K562 (cell line): ENCODE results near the gene CRYGB. TPM values are rescaled to one million over a fixed set of nuclear protein-coding genes. Genes with fewer than 3 reads are reported as not detected.

Experiments used
- MEF2A ChIP-seq: IDR thresholded peaks from 2 replicates; pipeline ENCODE4 v1.6.1; 2011; ENCODE audit warnings: low read depth, mild to moderate bottlenecking, low read length, moderate library complexity; ENCODE audit not compliant: control insufficient read depth
- MTA1 ChIP-seq: fragments of 450-650 bp; IDR thresholded peaks from 2 replicates; pipeline ENCODE4 v1.6.1; 2017; ENCODE audit warnings: borderline replicate concordance
- MXD1 ChIP-seq: fragments of 250-450 bp; sonication (Bioruptor Pico); IDR thresholded peaks from 2 replicates; pipeline ENCODE4 v1.8.0; 2021; ENCODE audit warnings: borderline replicate concordance, mild to moderate bottlenecking, moderate library complexity; ENCODE audit not compliant: poor library complexity, severe bottlenecking
- NEUROD1 ChIP-seq: fragments of 150-350 bp; IDR thresholded peaks from 2 replicates; pipeline ENCODE4 v1.6.1; 2014; ENCODE audit warnings: borderline replicate concordance, low read length, low read depth; ENCODE audit not compliant: partially characterized antibody
- NR3C1 ChIP-seq: sonication (generic); formaldehyde crosslinking; IDR thresholded peaks from 2 replicates; pipeline ENCODE4 v1.8.1; 2022; ENCODE audit warnings: missing genetic modification reagents
- POLR2AphosphoS2 ChIP-seq: IDR thresholded peaks from 2 replicates; pipeline ENCODE4 v1.6.1; 2012; ENCODE audit warnings: low read length, improper control_type of control experiment
- SREBF1 ChIP-seq: fragments of 150-350 bp; IDR thresholded peaks from 2 replicates; pipeline ENCODE4 v1.6.1; 2014; ENCODE audit warnings: antibody characterized with exemption, low read depth, low read length, borderline replicate concordance
- ZNF316 ChIP-seq: fragments of 450-650 bp; IDR thresholded peaks from 2 replicates; pipeline ENCODE4 v1.6.1; 2016
- polyA plus RNA-seq, 8 experiments: library from polyadenylated mRNA; depleted of rRNA in 4 of 8; stranded (reverse) in 5 of 8; unstranded in 3 of 8; fragments of >200 nt; fragmentation: Nextera tagmentation in 2 of 8; fragmentation: Illumina TruSeq in 1 of 8; extraction: Ambion mirVana in 2 of 8; extraction: Trizol in 1 of 8; gene quantifications; 2 replicates each; pipeline versions ENCODE4 v1.2.1 to v1.2.3, GENCODE V29; 2011 to 2014; ENCODE audit warnings: inconsistent platforms in 1 of 8, missing spikeins in 1 of 8
- total RNA-seq, 7 experiments: library from RNA; depleted of rRNA in 6 of 7; stranded (reverse); fragments of >200 nt in 6 of 7; fragmentation: Illumina TruSeq in 2 of 7; extraction: Trizol in 2 of 7; gene quantifications; 2 replicates each; pipeline versions ENCODE4 v1.2.1 to v1.2.3, GENCODE V29; 2011 to 2021; ENCODE audit warnings: low replicate concordance in 1 of 7
- TF ChIP-seq, protein P1 (sequence below): sonication (generic); formaldehyde crosslinking; IDR thresholded peaks from 2 replicates; pipeline ENCODE4 v1.8.1; 2023; ENCODE audit warnings: missing genetic modification reagents, mild to moderate bottlenecking, borderline replicate concordance
- TF ChIP-seq, protein P2 (sequence below), 3 experiments: fragments of 200-800 bp in 1 of 3; sonication (Bioruptor generic) in 1 of 3; sonication (generic) in 1 of 3; formaldehyde crosslinking in 1 of 3; IDR thresholded peaks; 2 replicates each; pipeline versions ENCODE4 v1.6.1 to v1.8.0; 2016 to 2022; ENCODE audit warnings: mild to moderate bottlenecking in 2 of 3, missing compliant biosample characterization in 2 of 3, missing genetic modification characterization in 2 of 3, missing genetic modification reagents in 1 of 3
- TF ChIP-seq, protein P3 (sequence below): fragments of 450-650 bp; IDR thresholded peaks from 2 replicates; pipeline ENCODE4 v1.7.0; 2016; ENCODE audit warnings: borderline replicate concordance

Gene CRYGB
- total and polyA plus RNA-seq, 9 of the 15 experiments (the other 6 are each of a cell fraction or from before 2014, with no cell fraction given) = not detected

DNA sequence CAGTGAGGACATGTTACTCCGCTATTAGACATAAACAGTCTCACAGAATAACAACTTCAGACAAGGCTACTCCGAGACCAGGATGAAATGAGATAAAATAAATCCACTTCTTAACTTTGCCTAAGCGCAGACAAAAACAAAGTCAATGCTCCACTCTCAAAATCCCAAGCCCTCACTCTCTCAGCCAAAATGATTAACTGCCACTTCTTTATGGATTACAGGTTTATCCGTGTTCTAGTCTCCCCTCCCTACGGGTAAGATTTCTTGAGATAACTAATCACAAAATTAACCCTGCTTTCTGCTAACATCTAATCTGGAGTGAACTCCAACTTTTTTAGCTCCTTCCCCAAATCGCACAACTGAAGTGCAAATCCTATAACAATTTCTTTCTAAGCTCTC is 15.2 kb downstream of the CRYGB start (continued):
- TF ChIP-seq, protein P1, sequence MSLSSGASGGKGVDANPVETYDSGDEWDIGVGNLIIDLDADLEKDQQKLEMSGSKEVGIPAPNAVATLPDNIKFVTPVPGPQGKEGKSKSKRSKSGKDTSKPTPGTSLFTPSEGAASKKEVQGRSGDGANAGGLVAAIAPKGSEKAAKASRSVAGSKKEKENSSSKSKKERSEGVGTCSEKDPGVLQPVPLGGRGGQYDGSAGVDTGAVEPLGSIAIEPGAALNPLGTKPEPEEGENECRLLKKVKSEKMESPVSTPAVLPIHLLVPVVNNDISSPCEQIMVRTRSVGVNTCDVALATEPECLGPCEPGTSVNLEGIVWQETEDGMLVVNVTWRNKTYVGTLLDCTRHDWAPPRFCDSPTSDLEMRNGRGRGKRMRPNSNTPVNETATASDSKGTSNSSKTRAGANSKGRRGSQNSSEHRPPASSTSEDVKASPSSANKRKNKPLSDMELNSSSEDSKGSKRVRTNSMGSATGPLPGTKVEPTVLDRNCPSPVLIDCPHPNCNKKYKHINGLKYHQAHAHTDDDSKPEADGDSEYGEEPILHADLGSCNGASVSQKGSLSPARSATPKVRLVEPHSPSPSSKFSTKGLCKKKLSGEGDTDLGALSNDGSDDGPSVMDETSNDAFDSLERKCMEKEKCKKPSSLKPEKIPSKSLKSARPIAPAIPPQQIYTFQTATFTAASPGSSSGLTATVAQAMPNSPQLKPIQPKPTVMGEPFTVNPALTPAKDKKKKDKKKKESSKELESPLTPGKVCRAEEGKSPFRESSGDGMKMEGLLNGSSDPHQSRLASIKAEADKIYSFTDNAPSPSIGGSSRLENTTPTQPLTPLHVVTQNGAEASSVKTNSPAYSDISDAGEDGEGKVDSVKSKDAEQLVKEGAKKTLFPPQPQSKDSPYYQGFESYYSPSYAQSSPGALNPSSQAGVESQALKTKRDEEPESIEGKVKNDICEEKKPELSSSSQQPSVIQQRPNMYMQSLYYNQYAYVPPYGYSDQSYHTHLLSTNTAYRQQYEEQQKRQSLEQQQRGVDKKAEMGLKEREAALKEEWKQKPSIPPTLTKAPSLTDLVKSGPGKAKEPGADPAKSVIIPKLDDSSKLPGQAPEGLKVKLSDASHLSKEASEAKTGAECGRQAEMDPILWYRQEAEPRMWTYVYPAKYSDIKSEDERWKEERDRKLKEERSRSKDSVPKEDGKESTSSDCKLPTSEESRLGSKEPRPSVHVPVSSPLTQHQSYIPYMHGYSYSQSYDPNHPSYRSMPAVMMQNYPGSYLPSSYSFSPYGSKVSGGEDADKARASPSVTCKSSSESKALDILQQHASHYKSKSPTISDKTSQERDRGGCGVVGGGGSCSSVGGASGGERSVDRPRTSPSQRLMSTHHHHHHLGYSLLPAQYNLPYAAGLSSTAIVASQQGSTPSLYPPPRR (CRISPR knock-in tag) = no peak
- TF ChIP-seq, protein P2, sequence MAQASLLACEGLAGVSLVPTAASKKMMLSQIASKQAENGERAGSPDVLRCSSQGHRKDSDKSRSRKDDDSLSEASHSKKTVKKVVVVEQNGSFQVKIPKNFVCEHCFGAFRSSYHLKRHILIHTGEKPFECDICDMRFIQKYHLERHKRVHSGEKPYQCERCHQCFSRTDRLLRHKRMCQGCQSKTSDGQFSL (CRISPR knock-in tag; IDR thresholded peaks at IDR 0.05) = no peak
- TF ChIP-seq, protein P2 (tag; IDR thresholded peaks at IDR 0.05) = no peak
- TF ChIP-seq ZNF316 = no peak
- no peak for TF ChIP-seq MEF2A
- no peak for TF ChIP-seq NEUROD1
- no peak for TF ChIP-seq POLR2AphosphoS2
- TF ChIP-seq, protein P3, sequence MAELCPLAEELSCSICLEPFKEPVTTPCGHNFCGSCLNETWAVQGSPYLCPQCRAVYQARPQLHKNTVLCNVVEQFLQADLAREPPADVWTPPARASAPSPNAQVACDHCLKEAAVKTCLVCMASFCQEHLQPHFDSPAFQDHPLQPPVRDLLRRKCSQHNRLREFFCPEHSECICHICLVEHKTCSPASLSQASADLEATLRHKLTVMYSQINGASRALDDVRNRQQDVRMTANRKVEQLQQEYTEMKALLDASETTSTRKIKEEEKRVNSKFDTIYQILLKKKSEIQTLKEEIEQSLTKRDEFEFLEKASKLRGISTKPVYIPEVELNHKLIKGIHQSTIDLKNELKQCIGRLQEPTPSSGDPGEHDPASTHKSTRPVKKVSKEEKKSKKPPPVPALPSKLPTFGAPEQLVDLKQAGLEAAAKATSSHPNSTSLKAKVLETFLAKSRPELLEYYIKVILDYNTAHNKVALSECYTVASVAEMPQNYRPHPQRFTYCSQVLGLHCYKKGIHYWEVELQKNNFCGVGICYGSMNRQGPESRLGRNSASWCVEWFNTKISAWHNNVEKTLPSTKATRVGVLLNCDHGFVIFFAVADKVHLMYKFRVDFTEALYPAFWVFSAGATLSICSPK = no peak
- TF ChIP-seq MXD1 (CRISPR knock-in tag) = no peak
- no peak for TF ChIP-seq NR3C1
- no peak for TF ChIP-seq MTA1
- TF ChIP-seq SREBF1 = no peak
